Right renal cortex interstitium (tissue), 3 donors: Measurements from ENCODE around the gene CBFA2T3. TPM values are rescaled to one million over a fixed set of nuclear protein-coding genes. Genes with fewer than 3 reads are reported as not detected.

Experiments
- DNase-seq, 3 donors: peaks; one replicate each; pipeline ENCODE4 v3.0.0-alpha.2; 2013; ENCODE audit warnings: low read depth in 3 of 3, low spot score in 2 of 3
- polyA plus RNA-seq, 3 donors: library from polyadenylated mRNA; unstranded; fragments of 120-200 nt; gene quantifications; one replicate each; pipeline ENCODE4 v1.2.1, GENCODE V29; 2013; ENCODE audit not compliant: insufficient read length in 3 of 3

Gene CBFA2T3
- polyA plus RNA-seq, 3 donors, result 1.7 to 2.0 (median 2.0) TPM

GRCh38 chr16:88828711-88829110 lies 148.3 kb downstream of the CBFA2T3 start:
- DNase-seq, result no peak

- DNase-seq, result no peak
Observed at GRCh38 chr16:88827727-88828126, 149.3 kb downstream of the CBFA2T3 start.

DNA sequence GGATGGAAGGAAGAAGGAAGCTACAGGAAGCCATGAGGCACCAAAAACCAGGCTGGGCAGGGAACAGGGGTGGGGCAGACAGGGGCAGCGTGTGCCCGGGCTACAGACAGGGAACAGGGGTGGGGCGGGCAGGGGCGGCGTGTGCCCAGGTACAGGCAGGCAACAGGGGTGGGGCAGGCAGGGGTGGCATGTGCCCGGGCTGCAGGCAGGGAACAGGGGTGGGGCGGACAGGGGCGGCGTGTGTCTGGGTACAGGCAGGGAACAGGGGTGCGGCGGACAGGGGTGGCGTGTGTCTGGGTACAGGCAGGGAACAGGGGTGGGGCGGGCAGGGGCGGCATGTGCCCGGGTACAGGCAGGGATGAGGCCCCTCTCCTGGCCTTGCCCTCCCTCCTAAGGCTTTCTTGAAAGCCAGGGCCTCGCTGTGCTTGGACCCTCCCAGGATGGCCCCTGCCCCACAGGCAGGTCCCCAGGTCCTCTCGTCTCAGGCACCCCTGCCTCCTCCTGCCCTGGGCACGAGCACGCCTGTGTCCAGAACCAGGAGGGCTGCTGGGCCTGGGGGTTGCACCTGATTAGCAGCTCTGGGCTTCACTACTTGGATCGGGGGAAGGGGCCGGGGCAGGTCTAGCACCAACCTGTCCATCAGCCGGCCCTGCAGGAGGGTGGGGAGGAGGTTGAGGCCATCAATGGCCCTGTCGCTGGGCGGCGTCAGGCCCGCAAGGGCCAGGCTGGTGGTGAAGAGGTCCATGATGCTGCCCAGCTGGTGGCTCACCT lies 150.8 kb downstream of the CBFA2T3 start:
- no peak for DNase-seq

GRCh38 chr16:88825146-88825545 lies 151.9 kb downstream of the CBFA2T3 start:
- no peak for DNase-seq

Other genes with a start within 250 kb of the CBFA2T3 start
- gene PIEZO1, start 192.0 kb downstream of the CBFA2T3 start, polyA plus RNA-seq, result 10 to 100 TPM; 22.6 to 33.4 (median 25.0) TPM
- 10 to 100 TPM in 2 of 3 donors, 1 to 10 TPM in 1; 9.7 to 13.7 (median 10.5) TPM for gene CDT1, start 173.4 kb downstream of the CBFA2T3 start, polyA plus RNA-seq
- gene APRT, start 165.3 kb downstream of the CBFA2T3 start, polyA plus RNA-seq, result 10 to 100 TPM; 67.9 to 78.8 (median 68.8) TPM
- 10 to 100 TPM; 17.1 to 19.2 (median 18.6) TPM for gene GALNS, start 120.3 kb downstream of the CBFA2T3 start, polyA plus RNA-seq
- 100 to 1,000 TPM in 1 of 3 donors, 10 to 100 TPM in 2; 82.1 to 103 (median 89.1) TPM for gene TRAPPC2L, start 120.1 kb downstream of the CBFA2T3 start, polyA plus RNA-seq
- not detected for gene PABPN1L, start 110.5 kb downstream of the CBFA2T3 start, polyA plus RNA-seq
- gene ACSF3, start 116.6 kb upstream of the CBFA2T3 start, polyA plus RNA-seq, result 10 to 100 TPM; 24.4 to 31.2 (median 30.6) TPM
- 1 to 10 TPM; 1.2 to 1.9 (median 1.4) TPM for gene CDH15, start 194.5 kb upstream of the CBFA2T3 start, polyA plus RNA-seq
- gene SLC22A31, start 223.3 kb upstream of the CBFA2T3 start, polyA plus RNA-seq, result under 1 TPM; 0.11 to 0.37 (median 0.24) TPM
- gene ZNF778, start 240.5 kb upstream of the CBFA2T3 start, polyA plus RNA-seq, result 1 to 10 TPM; 6.2 to 7.3 (median 6.4) TPM